Measurements from ENCODE around the gene PPIF.

- TF ChIP-seq CTCF (IDR thresholded peaks at IDR 0.05; ENCODE audit: low read depth, low read length) (no peak), EZH2phosphoT487 (IDR thresholded peaks at IDR 0.05; ENCODE audit: low read depth) (no peak)
These were observed 11.6 kb upstream of the PPIF start for GRCh38 chr10:79335470-79336235.

Measured in OCI-LY3 (cell line).